ENCODE measurements around the gene SORCS2. TPM values are rescaled to one million over a fixed set of nuclear protein-coding genes. Genes with fewer than 3 reads are reported as not detected.

The SORCS2 gene
- polyA plus RNA-seq, 3 donors = 0.46 to 0.55 TPM; not detected in 1

- no peaks in the 10 kb centered on the region for H3K79me2 ChIP-seq (ENCODE audit: insufficient read depth, low read length)
- DNase-seq = no peak
- peaks cover 0 to 2% (median 0%) of the 10 kb centered on the region in 7 donors for H3K9me3 Mint-ChIP-seq
- no peaks in the 10 kb centered on the region for H3K36me3 ChIP-seq (replicated peaks in 1 of 2; ENCODE audit: control insufficient read depth in 1 of 2, insufficient read depth in 2 of 2, low read length in 2 of 2)
- peak overlapping the region in 2 of 7 donors; percentile 47 to 75 for H3K27ac Mint-ChIP-seq
- no peaks in the 10 kb centered on the region for H3K4me1 ChIP-seq (ENCODE audit: control insufficient read depth in 1 of 2, insufficient read depth in 2 of 2, low read length in 2 of 2)
- H3K27me3 Mint-ChIP-seq (ENCODE audit: low read depth in 3 of 3) = peaks cover 9 to 13% (median 10%) of the 10 kb centered on the region in 3 donors
- no peak overlapping the region for H2AFZ ChIP-seq (ENCODE audit: insufficient read depth, low read depth, low read length, poor library complexity, severe bottlenecking)
- H3K9me3 ChIP-seq (replicated peaks in 1 of 2; ENCODE audit: control insufficient read depth in 1 of 2, insufficient read depth in 1 of 2, low read length in 2 of 2) = no peaks in the 10 kb centered on the region
- no peaks in the 10 kb centered on the region for H3K36me3 Mint-ChIP-seq
- 63% methylated on average over 13 of the region's 16 CpGs for WGBS (ENCODE audit: insufficient coverage)
- H3K4me1 Mint-ChIP-seq = no peaks in the 10 kb centered on the region
- H3K27me3 ChIP-seq (ENCODE audit: control insufficient read depth in 2 of 2, insufficient read depth in 2 of 2, low read length in 2 of 2) = no peaks in the 10 kb centered on the region
- no peak overlapping the region for H3K9ac ChIP-seq (ENCODE audit: insufficient read depth, low read length, poor library complexity, severe bottlenecking)
- H3K27ac ChIP-seq (ENCODE audit: low read depth in 1 of 2, low read length in 2 of 2) = no peak overlapping the region
- H4K20me1 ChIP-seq (ENCODE audit: insufficient read depth, low read length) = no peaks in the 10 kb centered on the region
- H3K4me3 ChIP-seq (replicated peaks in 1 of 3; ENCODE audit: low read depth in 2 of 3, low read length in 3 of 3) = no peak overlapping the region
- TF ChIP-seq, protein P1, sequence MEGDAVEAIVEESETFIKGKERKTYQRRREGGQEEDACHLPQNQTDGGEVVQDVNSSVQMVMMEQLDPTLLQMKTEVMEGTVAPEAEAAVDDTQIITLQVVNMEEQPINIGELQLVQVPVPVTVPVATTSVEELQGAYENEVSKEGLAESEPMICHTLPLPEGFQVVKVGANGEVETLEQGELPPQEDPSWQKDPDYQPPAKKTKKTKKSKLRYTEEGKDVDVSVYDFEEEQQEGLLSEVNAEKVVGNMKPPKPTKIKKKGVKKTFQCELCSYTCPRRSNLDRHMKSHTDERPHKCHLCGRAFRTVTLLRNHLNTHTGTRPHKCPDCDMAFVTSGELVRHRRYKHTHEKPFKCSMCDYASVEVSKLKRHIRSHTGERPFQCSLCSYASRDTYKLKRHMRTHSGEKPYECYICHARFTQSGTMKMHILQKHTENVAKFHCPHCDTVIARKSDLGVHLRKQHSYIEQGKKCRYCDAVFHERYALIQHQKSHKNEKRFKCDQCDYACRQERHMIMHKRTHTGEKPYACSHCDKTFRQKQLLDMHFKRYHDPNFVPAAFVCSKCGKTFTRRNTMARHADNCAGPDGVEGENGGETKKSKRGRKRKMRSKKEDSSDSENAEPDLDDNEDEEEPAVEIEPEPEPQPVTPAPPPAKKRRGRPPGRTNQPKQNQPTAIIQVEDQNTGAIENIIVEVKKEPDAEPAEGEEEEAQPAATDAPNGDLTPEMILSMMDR (IDR thresholded peaks at IDR 0.05) = no peak
- intact Hi-C loops (cut with micrococcal nuclease) = no loop called here
- no peak overlapping the region for H3K4me2 ChIP-seq (replicated peaks; ENCODE audit: extremely low read depth, low read length, poor library complexity, severe bottlenecking)
- H3K4me3 Mint-ChIP-seq = no peak overlapping the region
Measured at GRCh38 chr4:7498446-7499200, 306.3 kb downstream of the SORCS2 start.

DNA sequence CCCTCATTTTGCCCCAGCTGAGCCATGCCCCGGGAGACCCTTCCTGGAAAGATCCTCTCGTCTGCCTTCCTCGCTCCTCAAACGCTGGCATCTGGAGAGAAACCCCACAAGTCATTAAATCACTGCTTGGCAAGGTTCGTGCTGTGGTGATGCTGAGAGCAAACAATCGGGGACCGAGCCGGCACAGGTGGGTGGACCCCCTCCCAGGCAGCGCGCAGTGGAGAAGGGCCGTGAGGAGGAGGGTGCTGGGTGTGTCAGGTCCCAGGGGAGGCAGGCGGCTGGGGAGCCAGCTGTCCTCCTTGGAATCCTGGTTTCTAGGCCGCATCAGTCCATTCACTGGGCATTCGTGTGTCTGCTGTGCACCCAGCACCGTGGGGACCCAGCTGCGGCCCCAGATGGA, 307.3 kb downstream of the SORCS2 start:
- Mint-ChIP-seq H3K9me3 (peaks cover 0 to 2% (median 0%) of the 10 kb centered on the region in 7 donors), H3K4me1 (no peaks in the 10 kb centered on the region), H3K27me3 (ENCODE audit: low read depth in 3 of 3) (peaks cover 10 to 14% (median 13%) of the 10 kb centered on the region in 3 donors), H3K4me3 (no peak overlapping the region), H3K27ac (no peak overlapping the region), H3K36me3 (no peaks in the 10 kb centered on the region)
- Histone ChIP-seq H3K4me3 (replicated peaks in 1 of 3; ENCODE audit: low read depth in 2 of 3, low read length in 3 of 3) (no peak overlapping the region), H3K4me2 (replicated peaks; ENCODE audit: extremely low read depth, low read length, poor library complexity, severe bottlenecking) (no peak overlapping the region), H3K4me1 (ENCODE audit: control insufficient read depth in 1 of 2, insufficient read depth in 2 of 2, low read length in 2 of 2) (no peaks in the 10 kb centered on the region), H3K27me3 (ENCODE audit: control insufficient read depth in 2 of 2, insufficient read depth in 2 of 2, low read length in 2 of 2) (no peaks in the 10 kb centered on the region), H3K9ac (ENCODE audit: insufficient read depth, low read length, poor library complexity, severe bottlenecking) (no peak overlapping the region), H3K36me3 (replicated peaks in 1 of 2; ENCODE audit: control insufficient read depth in 1 of 2, insufficient read depth in 2 of 2, low read length in 2 of 2) (no peaks in the 10 kb centered on the region), H3K79me2 (ENCODE audit: insufficient read depth, low read length) (no peaks in the 10 kb centered on the region), H3K27ac (ENCODE audit: low read depth in 1 of 2, low read length in 2 of 2) (no peak overlapping the region), H3K9me3 (replicated peaks in 1 of 2; ENCODE audit: control insufficient read depth in 1 of 2, insufficient read depth in 1 of 2, low read length in 2 of 2) (no peaks in the 10 kb centered on the region), H4K20me1 (ENCODE audit: insufficient read depth, low read length) (no peaks in the 10 kb centered on the region), H2AFZ (ENCODE audit: insufficient read depth, low read depth, low read length, poor library complexity, severe bottlenecking) (no peak overlapping the region)
- intact Hi-C loops (cut with micrococcal nuclease) = no loop called here
- no peak for DNase-seq
- TF ChIP-seq, protein P1 (IDR thresholded peaks at IDR 0.05) = no peak
- 84% methylated on average over 12 of the region's 16 CpGs for WGBS (ENCODE audit: insufficient coverage)

Measured in CD14-positive monocyte (primary cell).